Uterus (tissue), 2 donors: ENCODE measurements around the gene SPON1.
"Not testable (repeated sequence)": the region's sequence is repeated elsewhere in the genome, so short reads cannot be mapped to it uniquely, and the experiment has no call there.

Experiments
- POLR2A ChIP-seq, 2 donors: fragments of 450-650 bp; IDR thresholded peaks; one replicate each; pipeline ENCODE4 v1.6.1; 2016; ENCODE audit warnings: antibody characterized with exemption in 2 of 2, mild to moderate bottlenecking in 1 of 2, moderate library complexity in 1 of 2
- TF ChIP-seq, protein P1 (sequence below), 4 experiments: fragments of 200-600 bp in 2 of 4; fragments of 450-650 bp in 2 of 4; sonication (generic) in 2 of 4; IDR thresholded peaks; one replicate each; pipeline ENCODE4 v1.5.1; 2016 to 2019; ENCODE audit warnings: antibody characterized with exemption in 4 of 4, mild to moderate bottlenecking in 2 of 4, moderate library complexity in 1 of 4

DNA sequence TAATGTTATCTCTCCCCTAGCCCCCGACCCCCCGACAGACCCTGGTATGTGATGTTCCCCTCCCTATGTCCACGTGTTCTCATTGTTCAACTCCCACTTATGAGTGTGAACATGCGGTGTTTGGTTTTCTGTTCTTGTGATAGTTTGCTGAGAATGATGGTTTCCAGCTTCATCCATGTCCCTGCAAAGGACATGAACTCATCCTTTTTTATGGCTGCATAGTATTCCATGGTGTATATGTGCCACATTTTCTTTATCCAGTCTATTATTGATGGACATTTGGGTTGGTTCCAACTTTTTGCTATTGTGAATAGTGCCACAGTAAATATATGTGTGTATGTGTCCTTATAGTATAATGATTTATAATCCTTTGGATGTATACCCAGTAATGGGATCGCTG is 24.2 kb downstream of the SPON1 start:
- TF ChIP-seq, protein P1, sequence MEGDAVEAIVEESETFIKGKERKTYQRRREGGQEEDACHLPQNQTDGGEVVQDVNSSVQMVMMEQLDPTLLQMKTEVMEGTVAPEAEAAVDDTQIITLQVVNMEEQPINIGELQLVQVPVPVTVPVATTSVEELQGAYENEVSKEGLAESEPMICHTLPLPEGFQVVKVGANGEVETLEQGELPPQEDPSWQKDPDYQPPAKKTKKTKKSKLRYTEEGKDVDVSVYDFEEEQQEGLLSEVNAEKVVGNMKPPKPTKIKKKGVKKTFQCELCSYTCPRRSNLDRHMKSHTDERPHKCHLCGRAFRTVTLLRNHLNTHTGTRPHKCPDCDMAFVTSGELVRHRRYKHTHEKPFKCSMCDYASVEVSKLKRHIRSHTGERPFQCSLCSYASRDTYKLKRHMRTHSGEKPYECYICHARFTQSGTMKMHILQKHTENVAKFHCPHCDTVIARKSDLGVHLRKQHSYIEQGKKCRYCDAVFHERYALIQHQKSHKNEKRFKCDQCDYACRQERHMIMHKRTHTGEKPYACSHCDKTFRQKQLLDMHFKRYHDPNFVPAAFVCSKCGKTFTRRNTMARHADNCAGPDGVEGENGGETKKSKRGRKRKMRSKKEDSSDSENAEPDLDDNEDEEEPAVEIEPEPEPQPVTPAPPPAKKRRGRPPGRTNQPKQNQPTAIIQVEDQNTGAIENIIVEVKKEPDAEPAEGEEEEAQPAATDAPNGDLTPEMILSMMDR (IDR thresholded peaks at IDR 0.05) = not testable (repeated sequence)
- not testable (repeated sequence) for TF ChIP-seq POLR2A (IDR thresholded peaks at IDR 0.05)
